T-cell (primary cell): ENCODE data around the gene TMEM209. TPM values are rescaled to one million over a fixed set of nuclear protein-coding genes. Genes with fewer than 3 reads are reported as not detected.
A peak's percentile ranks its signal among the peaks of the same experiment; 100 is the strongest.

ENCODE experiments used
- ATAC-seq, 4 experiments: fragments of 200-7000 bp in 3 of 4; fragments of 150-1000 bp in 1 of 4; cut with Tn5 transposase; replicated peaks in 1 of 4; 1 replicate in 3 of 4; 2 replicates in 1 of 4; pipeline ENCODE4 v1.10.0; 2021; ENCODE audit warnings: moderate library complexity in 3 of 4, mild to moderate bottlenecking in 2 of 4, moderate number of reproducible peaks in 1 of 4
- CTCF ChIA-PET, 2 donors: fragments of 300-600 bp; sonication (Branson Sonifier 250); formaldehyde crosslinking; loops; one replicate each; lab custom pipeline; 2022; ENCODE audit warnings: antibody characterized with exemption in 2 of 2; lab: Charles Lee
- POLR2A ChIA-PET, 2 donors: fragments of 300-600 bp; sonication (Branson Sonifier 250); formaldehyde crosslinking; loops; one replicate each; lab custom pipeline; 2022; ENCODE audit warnings: antibody characterized with exemption in 2 of 2; lab: Charles Lee
- DNase-seq, 35 experiments: peaks; one replicate each; pipeline versions ENCODE4 v3.0.0 to v3.0.0-alpha.2; 2013 to 2023
- H3K27ac ChIP-seq: one replicate; pipeline ENCODE4 v1.5.1; 2013; ENCODE audit warnings: low read length
- H3K27me3 ChIP-seq, 2 experiments: replicated peaks in 1 of 2; 1 replicate in 1 of 2; 2 replicates in 1 of 2; pipeline versions ENCODE4 v1.6.1 to v1.7.0; 2013; ENCODE audit warnings: low read length in 1 of 2, mixed read lengths in 1 of 2; ENCODE audit not compliant: control insufficient read depth in 2 of 2, insufficient read depth in 2 of 2; ENCODE audit errors: extremely low read depth in 1 of 2
- H3K36me3 ChIP-seq, 2 donors: 1 replicate in 1 of 2; 2 replicates in 1 of 2; pipeline versions ENCODE4 v1.6.1 to v1.7.0; 2013; ENCODE audit warnings: low read length in 1 of 2; ENCODE audit not compliant: control insufficient read depth in 2 of 2, insufficient read depth in 1 of 2; ENCODE audit errors: extremely low read depth in 1 of 2
- H3K4me1 ChIP-seq, 2 experiments: 1 replicate in 1 of 2; 2 replicates in 1 of 2; pipeline versions ENCODE4 v1.6.1 to v1.7.0; 2013; ENCODE audit warnings: low read length in 2 of 2, mixed read lengths in 1 of 2; ENCODE audit not compliant: insufficient read depth in 2 of 2, control insufficient read depth in 1 of 2; ENCODE audit errors: extremely low read depth in 1 of 2
- H3K4me3 ChIP-seq, 2 donors: 1 replicate in 1 of 2; 2 replicates in 1 of 2; pipeline versions ENCODE4 v1.5.1 to v1.7.0; 2013; ENCODE audit warnings: mild to moderate bottlenecking in 2 of 2, low read length in 1 of 2, moderate library complexity in 1 of 2; ENCODE audit not compliant: control insufficient read depth in 1 of 2; ENCODE audit errors: extremely low read depth in 1 of 2
- H3K9me3 ChIP-seq: 2 replicates; pipeline ENCODE4 v1.7.0; 2013
- H3K27ac Mint-ChIP-seq, 2 donors: one replicate each; pipeline ENCODE4 v1.8.0; 2020 to 2021; ENCODE audit warnings: mild to moderate bottlenecking in 2 of 2, mixed read lengths in 2 of 2
- H3K27me3 Mint-ChIP-seq, 2 donors: one replicate each; pipeline ENCODE4 v1.8.0; 2021 to 2022; ENCODE audit warnings: mixed read lengths in 2 of 2
- H3K36me3 Mint-ChIP-seq: one replicate; pipeline ENCODE4 v1.8.0; 2021; ENCODE audit warnings: mixed read lengths
- H3K4me1 Mint-ChIP-seq, 3 donors: one replicate each; pipeline ENCODE4 v1.8.0; 2020 to 2022; ENCODE audit warnings: mixed read lengths in 3 of 3, mild to moderate bottlenecking in 1 of 3
- H3K4me3 Mint-ChIP-seq, 3 donors: one replicate each; pipeline ENCODE4 v1.8.0; 2020 to 2022; ENCODE audit warnings: mild to moderate bottlenecking in 3 of 3, mixed read lengths in 3 of 3, moderate library complexity in 3 of 3
- H3K9me3 Mint-ChIP-seq, 3 donors: one replicate each; pipeline ENCODE4 v1.8.0; 2020 to 2022; ENCODE audit warnings: mixed read lengths in 3 of 3
- WGBS: methylation state at CpG from one replicate; pipeline ENCODE4 v1.1.5; 2013; ENCODE audit warnings: missing lambda C conversion rate; ENCODE audit not compliant: insufficient coverage; 5-methylcytosine and 5-hydroxymethylcytosine counted together
- total RNA-seq, 35 experiments: library from RNA in 6 of 35; stranded (reverse) in 6 of 35; fragments of 120-200 nt in 1 of 35; gene quantifications; one replicate each; pipeline versions ENCODE4 v1.2.1 to v1.2.4 and lab custom pipeline; 2013 to 2026

The TMEM209 gene
- total RNA-seq, 5 donors from 2014 or later (not counting 1 experiment from before 2014, with no cell fraction given), result 21.4 to 31.0 (median 25.5) TPM

DNA sequence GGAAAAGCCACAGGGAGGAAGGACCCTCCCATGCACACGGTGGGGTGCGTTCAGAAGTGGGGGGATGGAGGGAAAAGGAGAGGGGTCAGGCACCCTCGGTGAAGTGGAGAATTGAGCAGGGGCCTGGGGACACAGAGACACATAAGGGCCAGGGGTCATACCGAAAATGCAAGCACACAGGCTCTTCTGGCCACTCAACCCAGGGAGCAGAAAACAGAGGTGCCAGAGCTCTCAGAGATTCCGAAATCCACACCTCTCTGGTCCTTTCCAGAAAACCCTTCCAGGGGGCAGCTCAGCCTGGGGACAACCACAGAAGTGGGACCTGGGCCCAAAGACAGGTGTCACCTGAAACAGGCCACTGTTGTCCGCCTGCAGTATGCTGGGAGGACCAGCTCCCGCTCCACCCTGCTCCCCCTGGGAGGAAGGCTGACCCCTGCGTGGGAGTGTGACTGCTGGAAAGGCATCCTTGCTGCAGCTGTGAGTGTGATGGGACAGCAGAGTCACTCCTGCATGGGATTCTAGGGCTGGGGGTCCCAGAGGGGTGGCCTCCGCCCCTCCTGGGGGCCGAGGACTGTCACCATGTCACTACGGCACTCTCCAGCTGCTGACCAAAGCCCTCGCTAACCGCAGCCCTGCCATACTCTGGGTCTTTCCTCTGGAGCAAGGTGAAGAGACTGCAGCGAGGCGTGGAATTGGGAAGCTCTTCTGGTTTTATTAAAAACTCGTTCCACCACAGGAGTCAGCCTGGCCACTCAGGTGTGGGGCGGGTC lies 63.1 kb downstream of the TMEM209 start:
- peaks cover 0 to 17% of the 10 kb centered on the region in 2 experiments for H3K4me1 ChIP-seq
- no peaks in the 10 kb centered on the region for H3K36me3 ChIP-seq
- DNase-seq (no peak), ATAC-seq (peak in 2 of 4 experiments; percentile 6 to 10)
- Mint-ChIP-seq H3K4me3 (peak overlapping the region; percentile 78 to 82 (median 80)), H3K27me3 (no peaks in the 10 kb centered on the region), H3K9me3 (no peaks in the 10 kb centered on the region), H3K4me1 (peaks cover 10 to 26% (median 12%) of the 10 kb centered on the region in 3 donors), H3K36me3 (peaks cover 10% of the 10 kb centered on the region), H3K27ac (peak overlapping the region; percentile 84 to 86)
- ChIA-PET POLR2A (no interaction called here), CTCF (interaction anchor here in 1 of 2 donors (0.5 kb wide), 1 partner anchor 23 kb away, joined by 5 read pairs; no protein-coding TSS in a partner anchor)
- peak overlapping the region; percentile 79 for H3K27ac ChIP-seq
- peak overlapping the region; percentile 53 to 91 for H3K4me3 ChIP-seq
- WGBS, result 87% methylated on average over 16 of the region's 17 CpGs
- no peaks in the 10 kb centered on the region for H3K9me3 ChIP-seq
- H3K27me3 ChIP-seq, result no peaks in the 10 kb centered on the region

DNA sequence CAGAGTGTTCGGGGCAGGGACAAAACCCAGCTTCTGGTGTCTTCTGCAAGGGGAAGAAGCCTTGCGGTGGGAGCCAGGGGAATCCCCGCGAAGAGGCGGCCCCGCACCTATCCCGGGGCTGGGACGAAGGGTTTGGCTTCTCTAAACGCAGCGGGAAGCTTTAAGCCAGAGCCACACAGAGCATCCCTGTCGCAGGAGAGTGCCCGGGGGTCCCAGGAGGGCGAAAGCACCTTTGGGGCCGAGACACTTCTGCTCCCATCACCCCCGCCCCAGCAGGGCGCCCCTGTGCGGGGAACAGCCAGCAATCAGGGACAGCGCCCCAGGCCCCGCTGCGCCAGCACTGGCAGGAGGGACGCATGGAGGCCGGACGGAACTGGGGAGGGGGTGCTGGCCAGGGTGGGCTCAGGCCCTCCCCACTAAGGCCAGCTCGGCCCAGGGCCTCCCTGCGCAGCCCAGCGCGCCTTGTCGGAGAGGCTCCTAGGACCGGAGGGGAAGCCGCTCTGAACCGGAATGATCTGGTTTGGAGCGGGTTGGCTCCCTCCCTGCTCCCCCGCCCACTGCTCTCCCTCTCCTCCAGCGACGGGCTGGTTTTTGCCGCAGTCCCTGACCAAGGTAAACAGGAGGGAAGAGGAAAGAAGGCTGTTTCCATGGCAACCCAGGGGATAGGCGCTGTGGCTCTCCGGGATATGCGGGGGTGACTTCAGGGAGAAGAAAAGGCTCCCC lies 63.9 kb downstream of the TMEM209 start:
- Histone ChIP-seq H3K9me3 (no peaks in the 10 kb centered on the region), H3K4me1 (peaks cover 0 to 17% of the 10 kb centered on the region in 2 experiments), H3K27me3 (no peaks in the 10 kb centered on the region), H3K4me3 (peak overlapping the region; percentile 53 to 91), H3K36me3 (no peaks in the 10 kb centered on the region), H3K27ac (peak overlapping the region; percentile 79)
- H3K4me3 Mint-ChIP-seq, result peak overlapping the region; percentile 78 to 82 (median 80)
- 23% methylated on average over 29 of the region's 39 CpGs for WGBS
- POLR2A ChIA-PET, result interaction anchor here in 1 of 2 donors (0.6 to 0.7 kb wide), 3 partner anchors 46 to 85 kb away, joined by 3 to 5 read pairs (median 4); no protein-coding TSS in a partner anchor
- CTCF ChIA-PET, result interaction anchor here in 1 of 2 donors (0.5 kb wide), 1 partner anchor 24 kb away, joined by 5 read pairs; no protein-coding TSS in a partner anchor
- H3K27ac Mint-ChIP-seq, result peak overlapping the region; percentile 84 to 86
- peaks cover 14% of the 10 kb centered on the region for H3K36me3 Mint-ChIP-seq
- DNase-seq (peak in 21 of 35 experiments; percentile 6 to 65 (median 21)), ATAC-seq (peak; percentile 66 to 89 (median 81))
- peaks cover 12 to 31% (median 14%) of the 10 kb centered on the region in 3 donors for H3K4me1 Mint-ChIP-seq
- H3K27me3 Mint-ChIP-seq, result no peaks in the 10 kb centered on the region
- H3K9me3 Mint-ChIP-seq, result no peaks in the 10 kb centered on the region

DNA sequence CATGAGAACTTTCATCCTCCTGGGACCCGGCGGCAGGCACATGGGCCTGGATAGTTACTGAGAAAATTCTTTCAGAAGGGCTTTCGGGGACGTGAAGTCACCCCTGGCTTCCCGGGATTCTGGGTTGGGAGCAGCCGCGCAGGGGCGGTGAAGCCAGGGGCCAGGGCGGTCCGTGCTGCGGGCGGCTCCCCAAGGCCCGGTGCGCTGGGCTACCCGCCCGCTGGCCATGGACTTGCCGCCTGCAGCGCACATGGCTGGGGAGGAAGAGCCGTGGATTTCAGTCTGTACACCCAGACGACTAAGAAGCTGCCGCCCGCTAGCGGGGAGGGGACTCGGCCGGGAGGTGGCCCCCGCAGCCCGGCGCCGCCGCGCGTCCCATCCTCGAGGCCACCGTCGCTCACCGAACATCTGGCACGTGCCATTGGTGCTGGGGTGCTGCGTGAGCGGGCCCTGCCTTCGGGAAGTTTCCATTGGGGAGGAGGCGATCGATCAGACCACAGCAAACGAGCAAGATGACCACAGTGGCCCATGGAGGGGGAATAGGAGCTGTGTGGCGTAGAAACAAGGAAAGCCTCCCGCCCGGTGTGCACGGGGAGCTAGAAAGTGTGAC lies 64.5 kb downstream of the TMEM209 start:
- Histone ChIP-seq H3K36me3 (peaks cover 0 to 4% of the 10 kb centered on the region in 2 donors), H3K4me3 (peak overlapping the region; percentile 53 to 91), H3K9me3 (no peaks in the 10 kb centered on the region), H3K4me1 (peaks cover 0 to 17% of the 10 kb centered on the region in 2 experiments), H3K27ac (peak overlapping the region; percentile 79), H3K27me3 (no peaks in the 10 kb centered on the region)
- WGBS, result 94% methylated on average over 39 of the region's 47 CpGs
- peak overlapping the region; percentile 78 to 82 (median 80) for H3K4me3 Mint-ChIP-seq
- H3K9me3 Mint-ChIP-seq, result no peaks in the 10 kb centered on the region
- peaks cover 16 to 35% (median 17%) of the 10 kb centered on the region in 3 donors for H3K4me1 Mint-ChIP-seq
- H3K36me3 Mint-ChIP-seq, result peaks cover 21% of the 10 kb centered on the region
- ChIA-PET POLR2A (interaction anchor here in 1 of 2 donors (0.6 to 0.7 kb wide), 3 partner anchors 47 to 86 kb away, joined by 3 to 5 read pairs (median 4); no protein-coding TSS in a partner anchor), CTCF (no interaction called here)
- H3K27ac Mint-ChIP-seq, result peak overlapping the region; percentile 63 to 86
- no peaks in the 10 kb centered on the region for H3K27me3 Mint-ChIP-seq
- ATAC-seq, result no peak
- no peak for DNase-seq

DNA sequence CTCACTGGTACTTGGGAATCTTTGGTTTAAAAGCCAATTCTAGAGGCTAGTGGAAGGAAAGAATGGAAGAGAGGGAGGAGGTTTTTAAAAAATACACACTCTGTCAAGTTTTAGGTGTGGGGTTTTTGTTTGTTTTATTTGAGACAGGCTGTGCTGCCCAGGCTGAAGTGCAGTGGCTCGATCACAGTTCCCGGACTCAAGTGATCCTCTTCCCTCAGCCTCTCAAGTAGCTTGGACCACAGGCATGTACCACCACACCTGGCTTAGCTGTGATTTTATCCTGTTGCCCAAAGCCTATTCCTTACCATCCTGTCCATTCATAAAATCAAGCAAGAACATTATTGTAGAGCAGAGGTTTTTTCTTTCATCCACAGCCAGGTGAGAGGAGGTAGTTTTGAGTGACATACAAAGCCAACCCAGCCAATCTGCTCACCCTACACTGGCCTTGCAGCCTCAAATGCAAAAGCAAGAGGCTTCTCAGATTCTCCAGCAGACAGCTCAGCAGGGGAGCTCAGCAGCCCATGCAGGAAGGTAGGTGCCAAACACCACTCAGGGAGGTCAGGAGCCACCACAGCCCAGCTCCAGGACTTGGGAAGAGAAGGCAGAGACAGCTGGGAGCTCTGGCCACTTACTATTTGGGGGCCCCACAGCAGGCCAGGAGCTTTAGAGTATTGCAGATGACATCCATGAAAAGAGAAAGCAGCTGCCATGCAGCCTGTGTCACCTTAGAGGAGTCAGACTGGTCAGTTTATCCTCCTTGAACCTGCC lies 65.8 kb downstream of the TMEM209 start:
- no peaks in the 10 kb centered on the region for H3K9me3 Mint-ChIP-seq
- peaks cover 0 to 10% of the 10 kb centered on the region in 2 donors for H3K36me3 ChIP-seq
- ATAC-seq (no peak), DNase-seq (no peak)
- no peaks in the 10 kb centered on the region for H3K9me3 ChIP-seq
- WGBS, result 100% methylated on average over 2 of the region's 2 CpGs
- H3K27ac Mint-ChIP-seq, result peak overlapping the region; percentile 61 to 64
- H3K27me3 Mint-ChIP-seq, result no peaks in the 10 kb centered on the region
- no peak overlapping the region for H3K27ac ChIP-seq
- H3K4me1 ChIP-seq, result peaks cover 0 to 17% of the 10 kb centered on the region in 2 experiments
- CTCF ChIA-PET, result interaction anchor here (0.5 to 0.6 kb wide), 2 partner anchors 86 to 349 kb away, joined by 3 read pairs; no protein-coding TSS in a partner anchor
- H3K4me1 Mint-ChIP-seq, result peaks cover 16 to 32% (median 17%) of the 10 kb centered on the region in 3 donors
- no peaks in the 10 kb centered on the region for H3K27me3 ChIP-seq
- H3K36me3 Mint-ChIP-seq, result peaks cover 25% of the 10 kb centered on the region
- peak overlapping the region in 2 of 3 donors; percentile 47 to 80 for H3K4me3 Mint-ChIP-seq
- POLR2A ChIA-PET, result interaction anchor here (0.6 kb wide), 3 partner anchors 53 to 1366 kb away, joined by 3 to 5 read pairs (median 3); no protein-coding TSS in a partner anchor
- no peak overlapping the region for H3K4me3 ChIP-seq

DNA sequence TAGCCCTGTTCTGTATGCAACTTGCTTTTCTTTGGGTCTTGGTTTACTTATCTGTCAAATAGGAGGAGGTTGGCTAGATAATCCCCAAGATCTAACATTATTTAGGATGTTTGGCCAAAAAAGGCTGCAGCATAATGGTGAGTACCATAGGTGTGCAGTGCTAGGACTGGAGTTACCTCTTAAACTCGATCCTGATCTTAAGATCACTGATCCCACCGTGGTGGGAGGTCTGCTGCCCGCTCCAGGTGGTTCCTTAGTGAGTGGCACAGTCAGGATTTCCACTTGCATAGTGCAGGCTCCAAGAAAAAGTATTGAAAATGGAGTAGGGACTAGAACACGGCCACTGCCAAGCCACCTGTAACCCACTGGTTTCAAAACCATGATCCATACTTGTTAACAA lies 68.0 kb downstream of the TMEM209 start:
- no peaks in the 10 kb centered on the region for H3K27me3 Mint-ChIP-seq
- POLR2A ChIA-PET, result no interaction called here
- WGBS, result 100% methylated on average over 2 of the region's 4 CpGs

More for the DNA sequence above, 68.0 kb downstream of the TMEM209 start:
- Histone ChIP-seq H3K27me3 (no peaks in the 10 kb centered on the region), H3K9me3 (no peaks in the 10 kb centered on the region), H3K27ac (no peak overlapping the region), H3K4me1 (peaks cover 0 to 16% of the 10 kb centered on the region in 2 experiments), H3K4me3 (no peak overlapping the region), H3K36me3 (peaks cover 0 to 19% of the 10 kb centered on the region in 2 donors)
- peaks cover 29% of the 10 kb centered on the region for H3K36me3 Mint-ChIP-seq
- CTCF ChIA-PET, result no interaction called here
- ATAC-seq (no peak), DNase-seq (no peak)
- H3K9me3 Mint-ChIP-seq, result no peaks in the 10 kb centered on the region
- no peak overlapping the region for H3K4me3 Mint-ChIP-seq
- peaks cover 13 to 26% (median 14%) of the 10 kb centered on the region in 3 donors for H3K4me1 Mint-ChIP-seq
- H3K27ac Mint-ChIP-seq, result no peak overlapping the region
